AG04450 (cell line): ENCODE data around the gene C4orf50. TPM values are rescaled to one million over a fixed set of nuclear protein-coding genes. Genes with fewer than 3 reads are reported as not detected.

Experiments used
- CTCF ChIA-PET: fragments of 300-600, 350-600 bp; formaldehyde crosslinking; extraction: SDS; loops from one replicate; lab custom pipeline; 2022; ENCODE audit warnings: antibody characterized with exemption, inconsistent platforms; lab: Charles Lee
- POLR2A ChIA-PET: fragments of 350-600 bp; formaldehyde crosslinking; extraction: SDS; loops from one replicate; lab custom pipeline; 2021; ENCODE audit warnings: antibody characterized with exemption, inconsistent platforms; lab: Yijun Ruan, JAX
- DNase-seq: peaks from one replicate; pipeline ENCODE4 v3.0.0-alpha.2; 2011; ENCODE audit warnings: low read depth, low spot score
- H3K27ac ChIP-seq: one replicate; pipeline ENCODE4 v1.5.1; 2012; ENCODE audit warnings: low read depth, low read length, control low read depth
- H3K27me3 ChIP-seq: one replicate; pipeline ENCODE4 v1.6.0; 2012; ENCODE audit warnings: low read length; ENCODE audit not compliant: control insufficient read depth, insufficient read depth
- H3K4me3 ChIP-seq: 2 replicates; pipeline ENCODE4 v1.5.1; 2011; ENCODE audit warnings: mild to moderate bottlenecking, low read depth, low read length, control low read depth
- H3K9me3 ChIP-seq: 2 replicates; pipeline ENCODE4 v1.5.1; 2012; ENCODE audit warnings: low read length; ENCODE audit not compliant: control insufficient read depth, insufficient read depth
- CTCF ChIP-seq: IDR thresholded peaks from 2 replicates; pipeline ENCODE4 v1.5.1; 2011; ENCODE audit warnings: low read depth, low read length, control low read depth, inconsistent platforms
- polyA plus RNA-seq: library from polyadenylated mRNA; depleted of rRNA; stranded (reverse); fragments of >200 nt; gene quantifications from 2 replicates; pipeline ENCODE4 v1.2.3, GENCODE V29; 2011

Gene C4orf50
- polyA plus RNA-seq, 1 experiment, result not detected

- Histone ChIP-seq H3K4me3 (no peak overlapping the region), H3K9me3 (no peaks in the 10 kb centered on the region), H3K27ac (no peak overlapping the region), H3K27me3 (peaks cover 7% of the 10 kb centered on the region)
- DNase-seq, result no peak
- no peak for TF ChIP-seq CTCF
- POLR2A ChIA-PET, result no interaction called here
- CTCF ChIA-PET, result no interaction called here
Measured at GRCh38 chr4:5933116-5933515, 85.1 kb downstream of the C4orf50 start.

- CTCF ChIA-PET, result no interaction called here
Measured at GRCh38 chr4:5932035-5932568, 86.1 kb downstream of the C4orf50 start.

GRCh38 chr4:5931526-5931925, 86.7 kb downstream of the C4orf50 start:
- no peak for TF ChIP-seq CTCF
- Histone ChIP-seq H3K4me3 (no peak overlapping the region), H3K27ac (no peak overlapping the region), H3K27me3 (peaks cover 9% of the 10 kb centered on the region), H3K9me3 (no peaks in the 10 kb centered on the region)
- ChIA-PET CTCF (no interaction called here), POLR2A (no interaction called here)
- no peak for DNase-seq

More at GRCh38 chr4:5932035-5932568, 86.1 kb downstream of the C4orf50 start:
- DNase-seq, result no peak
- H3K9me3 ChIP-seq, result no peaks in the 10 kb centered on the region
- POLR2A ChIA-PET, result no interaction called here
- H3K27ac ChIP-seq, result no peak overlapping the region
- no peak for TF ChIP-seq CTCF
- peaks cover 9% of the 10 kb centered on the region for H3K27me3 ChIP-seq
- no peak overlapping the region for H3K4me3 ChIP-seq

- ChIA-PET POLR2A (no interaction called here), CTCF (no interaction called here)
- no peak for DNase-seq
- no peaks in the 10 kb centered on the region for H3K9me3 ChIP-seq
- H3K27ac ChIP-seq, result no peak overlapping the region
- H3K4me3 ChIP-seq, result no peak overlapping the region
- peaks cover 9% of the 10 kb centered on the region for H3K27me3 ChIP-seq
- no peak for TF ChIP-seq CTCF
Measured at GRCh38 chr4:5930876-5931275, 87.4 kb downstream of the C4orf50 start.

- Histone ChIP-seq H3K4me3 (no peak overlapping the region), H3K27ac (no peak overlapping the region), H3K9me3 (no peaks in the 10 kb centered on the region), H3K27me3 (peaks cover 9% of the 10 kb centered on the region)
- no peak for TF ChIP-seq CTCF
- CTCF ChIA-PET, result no interaction called here
- POLR2A ChIA-PET, result no interaction called here
- no peak for DNase-seq
Measured at GRCh38 chr4:5930456-5930855, 87.8 kb downstream of the C4orf50 start.
